K562 (cell line): ENCODE data around the gene DNAJB1. TPM values are rescaled to one million over a fixed set of nuclear protein-coding genes. Genes with fewer than 3 reads are reported as not detected.

Experiments
- ARNT ChIP-seq, 2 experiments: fragments of 450-650 bp; IDR thresholded peaks; 2 replicates each; pipeline ENCODE4 v1.6.1; 2016; ENCODE audit warnings: mild to moderate bottlenecking in 1 of 2
- CBFA2T3 ChIP-seq: fragments of 450-650 bp; IDR thresholded peaks from 2 replicates; pipeline ENCODE4 v1.6.1; 2017
- CHCHD3 ChIP-seq: fragments of 250-450 bp; sonication (Bioruptor Pico); IDR thresholded peaks from 2 replicates; pipeline ENCODE4 v2.1.2; 2022; ENCODE audit warnings: mild to moderate bottlenecking
- DLX4 ChIP-seq: fragments of 250-450 bp; sonication (Bioruptor Pico); IDR thresholded peaks from 2 replicates; pipeline ENCODE4 v1.6.1; 2021; ENCODE audit warnings: mild to moderate bottlenecking
- ELF1 ChIP-seq: fragments of 200-800 bp; sonication (Bioruptor generic); IDR thresholded peaks from 2 replicates; pipeline ENCODE4 v1.6.1; 2016; ENCODE audit warnings: missing genetic modification characterization, missing compliant biosample characterization
- EP400 ChIP-seq: fragments of 450-650 bp; IDR thresholded peaks from 2 replicates; pipeline ENCODE4 v1.6.1; 2017; ENCODE audit warnings: antibody characterized with exemption, mild to moderate bottlenecking, moderate library complexity
- FIP1L1 ChIP-seq: fragments of 200-400 bp; formaldehyde crosslinking; IDR thresholded peaks from 2 replicates; pipeline ENCODE4 v1.6.1; 2018; ENCODE audit warnings: mild to moderate bottlenecking, low read depth, low read length; ENCODE audit not compliant: poor library complexity, severe bottlenecking
- FOXA1 ChIP-seq: fragments of 450-650 bp; IDR thresholded peaks from 2 replicates; pipeline ENCODE4 v1.6.1; 2016; ENCODE audit warnings: mild to moderate bottlenecking, borderline replicate concordance
- GABPB1 ChIP-seq: sonication (generic); formaldehyde crosslinking; IDR thresholded peaks from 2 replicates; pipeline ENCODE4 v1.8.0; 2022; ENCODE audit warnings: mild to moderate bottlenecking, missing genetic modification reagents
- HOMEZ ChIP-seq: fragments of 250-450 bp; sonication (Bioruptor Pico); IDR thresholded peaks from 2 replicates; pipeline ENCODE4 v1.4.0; 2020; ENCODE audit warnings: mild to moderate bottlenecking, moderate library complexity
- HSF4 ChIP-seq: fragments of 250-450 bp; sonication (Bioruptor Pico); IDR thresholded peaks from 2 replicates; pipeline ENCODE4 v2.1.2; 2022; ENCODE audit warnings: mild to moderate bottlenecking, moderate library complexity, borderline replicate concordance
- MBD2 ChIP-seq: sonication (generic); IDR thresholded peaks from 2 replicates; pipeline ENCODE4 v1.6.1; 2016; ENCODE audit warnings: low read depth, borderline replicate concordance
- MEIS2 ChIP-seq: fragments of 450-650 bp; IDR thresholded peaks from 2 replicates; pipeline ENCODE4 v1.6.1; 2014; ENCODE audit warnings: mild to moderate bottlenecking; ENCODE audit not compliant: partially characterized antibody
- MIER1 ChIP-seq: fragments of 450-650 bp; IDR thresholded peaks from 2 replicates; pipeline ENCODE4 v1.6.1; 2016; ENCODE audit warnings: antibody characterized with exemption, mild to moderate bottlenecking, low read depth
- NCOR1 ChIP-seq: fragments of 450-650 bp; IDR thresholded peaks from 2 replicates; pipeline ENCODE4 v1.6.1; 2016; ENCODE audit warnings: mild to moderate bottlenecking, moderate library complexity
- SRF ChIP-seq, 2 experiments: fragments of 250-450, 450-650 bp in 1 of 2; sonication (Bioruptor Pico) in 1 of 2; sonication (generic) in 1 of 2; formaldehyde crosslinking; IDR thresholded peaks; 2 replicates each; pipeline versions ENCODE4 v1.5.0 to v1.5.1; 2020 to 2022; ENCODE audit warnings: mild to moderate bottlenecking in 1 of 2, missing genetic modification reagents in 1 of 2
- STAT5A ChIP-seq: IDR thresholded peaks from 2 replicates; pipeline ENCODE4 v1.6.1; 2012; ENCODE audit warnings: low read length, inconsistent platforms, borderline replicate concordance
- TEAD4 ChIP-seq, 2 experiments: sonication (generic) in 1 of 2; formaldehyde crosslinking in 1 of 2; IDR thresholded peaks; 2 replicates each; pipeline versions ENCODE4 v1.6.1 to v1.8.0; 2012 to 2022; ENCODE audit warnings: borderline replicate concordance in 1 of 2, inconsistent platforms in 1 of 2, low read length in 1 of 2, mild to moderate bottlenecking in 1 of 2, missing genetic modification reagents in 1 of 2
- TGIF2 ChIP-seq: sonication (generic); formaldehyde crosslinking; IDR thresholded peaks from 2 replicates; pipeline ENCODE4 v1.8.1; 2022; ENCODE audit warnings: mild to moderate bottlenecking, missing genetic modification reagents, moderate library complexity
- ZBTB17 ChIP-seq: fragments of 450-650 bp; formaldehyde crosslinking; IDR thresholded peaks from 2 replicates; pipeline ENCODE4 v1.4.0; 2020; ENCODE audit warnings: mild to moderate bottlenecking
- ZMIZ1 ChIP-seq, 2 experiments: fragments of 150-350 bp in 1 of 2; IDR thresholded peaks; 2 replicates each; pipeline ENCODE4 v1.6.1; 2012 to 2016; ENCODE audit warnings: low read depth in 2 of 2, low read length in 2 of 2, mild to moderate bottlenecking in 1 of 2, moderate library complexity in 1 of 2
- polyA plus RNA-seq, 8 experiments: library from polyadenylated mRNA; depleted of rRNA in 4 of 8; stranded (reverse) in 5 of 8; unstranded in 3 of 8; fragments of >200 nt; fragmentation: Nextera tagmentation in 2 of 8; fragmentation: Illumina TruSeq in 1 of 8; extraction: Ambion mirVana in 2 of 8; extraction: Trizol in 1 of 8; gene quantifications; 2 replicates each; pipeline versions ENCODE4 v1.2.1 to v1.2.3, GENCODE V29; 2011 to 2014; ENCODE audit warnings: inconsistent platforms in 1 of 8, missing spikeins in 1 of 8
- total RNA-seq, 7 experiments: library from RNA; depleted of rRNA in 6 of 7; stranded (reverse); fragments of >200 nt in 6 of 7; fragmentation: Illumina TruSeq in 2 of 7; extraction: Trizol in 2 of 7; gene quantifications; 2 replicates each; pipeline versions ENCODE4 v1.2.1 to v1.2.3, GENCODE V29; 2011 to 2021; ENCODE audit warnings: low replicate concordance in 1 of 7
- TF ChIP-seq, protein P1 (sequence below): fragments of 450-650 bp; IDR thresholded peaks from 2 replicates; pipeline ENCODE4 v1.6.1; 2016; ENCODE audit warnings: low read depth, mild to moderate bottlenecking, moderate library complexity

DNAJB1 gene
- total and polyA plus RNA-seq, 9 of the 15 experiments (the other 6 are each of a cell fraction or from before 2014, with no cell fraction given), result 13.2 to 113 (median 62.1) TPM

- TF ChIP-seq ZMIZ1 (IDR thresholded peaks at IDR 0.05; ENCODE audit: low read depth in 2 of 2, low read length in 2 of 2), result 0 out of 4 replicates have a peak, but pooled peaks of 1 of the 2 experiments have one; percentile 24
- TF ChIP-seq DLX4 (CRISPR knock-in tag), result no peak
- TF ChIP-seq NCOR1, result peak; percentile 76
- TF ChIP-seq CBFA2T3, result peak; percentile 93
- peak; percentile 2; the same call in 1 of the 2 replicates for TF ChIP-seq MBD2
- TF ChIP-seq FOXA1, result no peak
- TF ChIP-seq HOMEZ (CRISPR knock-in tag), result no peak
- TF ChIP-seq CHCHD3 (CRISPR knock-in tag), result no peak
- 0 out of 2 replicates have a peak, but pooled peaks have one; percentile 27 for TF ChIP-seq ELF1
- TF ChIP-seq ZBTB17 (CRISPR knock-in tag), result no peak
- TF ChIP-seq ARNT (IDR thresholded peaks at IDR 0.05), result 0 out of 4 replicates have a peak, but pooled peaks of 1 of the 2 experiments have one; percentile 42
- TF ChIP-seq TEAD4 (IDR thresholded peaks at IDR 0.05; ENCODE audit: low read length), result peak; percentile 88
- no peak for TF ChIP-seq TEAD4 (CRISPR knock-in tag; IDR thresholded peaks at IDR 0.05; ENCODE audit: borderline replicate concordance)
- TF ChIP-seq MEIS2, result peak; percentile 80
- no peak for TF ChIP-seq HSF4 (CRISPR knock-in tag)
- TF ChIP-seq SRF (CRISPR knock-in tag; IDR thresholded peaks at IDR 0.05), result 0 out of 4 replicates have a peak, but pooled peaks of 1 of the 2 experiments have one; percentile 25
- TF ChIP-seq TGIF2, result no peak
- no peak for TF ChIP-seq MIER1
- TF ChIP-seq, protein P1, sequence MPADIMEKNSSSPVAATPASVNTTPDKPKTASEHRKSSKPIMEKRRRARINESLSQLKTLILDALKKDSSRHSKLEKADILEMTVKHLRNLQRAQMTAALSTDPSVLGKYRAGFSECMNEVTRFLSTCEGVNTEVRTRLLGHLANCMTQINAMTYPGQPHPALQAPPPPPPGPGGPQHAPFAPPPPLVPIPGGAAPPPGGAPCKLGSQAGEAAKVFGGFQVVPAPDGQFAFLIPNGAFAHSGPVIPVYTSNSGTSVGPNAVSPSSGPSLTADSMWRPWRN, result 0 out of 2 replicates have a peak, but pooled peaks have one; percentile 49
- peak; percentile 61 for TF ChIP-seq STAT5A
- no peak for TF ChIP-seq EP400
- peak; percentile 35; the same call in 1 of the 2 replicates for TF ChIP-seq GABPB1 (CRISPR knock-in tag)
- no peak for TF ChIP-seq FIP1L1
Measured at GRCh38 chr19:14536926-14537692, 18.9 kb upstream of the DNAJB1 start (continued).
